ENCODE measurements around the gene MPC1. TPM values are rescaled to one million over a fixed set of nuclear protein-coding genes. Genes with fewer than 3 reads are reported as not detected.

Gene MPC1
- total and polyA plus RNA-seq, 2 donors (not counting 3 experiments of a cell fraction or from before 2014, with no cell fraction given): 15.5 to 17.5 TPM

DNA sequence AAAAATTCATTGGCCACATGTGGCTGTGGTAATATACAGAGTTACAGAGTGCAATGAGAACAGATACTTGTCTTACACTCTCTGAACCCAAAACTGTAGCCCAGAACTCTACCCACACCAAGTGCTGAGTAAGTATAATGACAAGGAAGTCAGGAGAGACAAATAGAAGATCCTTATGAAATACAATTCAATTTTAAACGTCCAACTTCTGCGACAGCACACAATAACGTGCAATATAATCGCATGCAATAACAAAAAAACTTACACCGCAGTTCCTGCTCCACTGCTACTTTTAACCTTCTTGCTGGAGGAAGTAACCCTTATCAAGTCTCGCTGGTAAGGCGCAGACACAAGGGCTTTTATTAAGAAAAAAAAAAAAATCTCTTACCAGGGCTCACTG lies 41.3 kb downstream of the MPC1 start:
- no peaks in the 10 kb centered on the region for H3K27me3 ChIP-seq (ENCODE audit: control insufficient read depth in 2 of 2, insufficient read depth in 2 of 2, low read length in 2 of 2)
- H3K9ac ChIP-seq (replicated peaks; ENCODE audit: extremely low read depth, insufficient read depth, low read length): peak overlapping the region; percentile 99
- CTCF ChIA-PET: interaction anchor here (0.6 to 2.2 kb wide), 2 partner anchors 40 to 536 kb away, joined by 3 to 16 read pairs; no protein-coding TSS in a partner anchor
- POLR2A ChIA-PET: interaction anchor here (0.7 kb wide), 1 partner anchor 1946 kb away, joined by 3 read pairs; no protein-coding TSS in a partner anchor
- no peak overlapping the region for H2AFZ ChIP-seq (ENCODE audit: low read depth, low read length)
- peak overlapping the region; percentile 95 for H3K27ac ChIP-seq (ENCODE audit: insufficient read depth, low read depth, low read length)
- dilution Hi-C loops (cut with MboI; ENCODE audit: extremely low pct_ligation_motif_present, low sequenced_read_pairs) (no loop called here), intact Hi-C loops (cut with micrococcal nuclease) (loop anchor here (5.0 kb wide), 1 partner anchor 286 kb away; the partner anchor contains the start of gene RPS6KA2)
- H3K36me3 ChIP-seq (ENCODE audit: control insufficient read depth in 2 of 2, extremely low read depth in 1 of 2, insufficient read depth in 2 of 2, low read length in 2 of 2): no peaks in the 10 kb centered on the region
- no peak for TF ChIP-seq EZH2 (IDR thresholded peaks at IDR 0.05; ENCODE audit: borderline replicate concordance, low read depth, low read length, severe bottlenecking)
- no peak for TF ChIP-seq JUN (IDR thresholded peaks at IDR 0.05; ENCODE audit: borderline replicate concordance, insufficient read depth, insufficient read length, low read depth)
- no peak for TF ChIP-seq POLR2A (IDR thresholded peaks at IDR 0.05; ENCODE audit: low read depth, low read length)
- no peak for TF ChIP-seq GATA2 (IDR thresholded peaks at IDR 0.05; ENCODE audit: insufficient read depth, insufficient read length, low read depth, low read length)
- no peak for TF ChIP-seq MYC (IDR thresholded peaks at IDR 0.05; ENCODE audit: low read depth, low read length)
- TF ChIP-seq, protein P1, sequence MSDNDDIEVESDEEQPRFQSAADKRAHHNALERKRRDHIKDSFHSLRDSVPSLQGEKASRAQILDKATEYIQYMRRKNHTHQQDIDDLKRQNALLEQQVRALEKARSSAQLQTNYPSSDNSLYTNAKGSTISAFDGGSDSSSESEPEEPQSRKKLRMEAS (IDR thresholded peaks at IDR 0.05; ENCODE audit: insufficient read depth, insufficient read length): no peak
- TF ChIP-seq POLR2AphosphoS5 (IDR thresholded peaks at IDR 0.05; ENCODE audit: insufficient read depth, low read depth, low read length): no peak
- TF ChIP-seq, protein P2, sequence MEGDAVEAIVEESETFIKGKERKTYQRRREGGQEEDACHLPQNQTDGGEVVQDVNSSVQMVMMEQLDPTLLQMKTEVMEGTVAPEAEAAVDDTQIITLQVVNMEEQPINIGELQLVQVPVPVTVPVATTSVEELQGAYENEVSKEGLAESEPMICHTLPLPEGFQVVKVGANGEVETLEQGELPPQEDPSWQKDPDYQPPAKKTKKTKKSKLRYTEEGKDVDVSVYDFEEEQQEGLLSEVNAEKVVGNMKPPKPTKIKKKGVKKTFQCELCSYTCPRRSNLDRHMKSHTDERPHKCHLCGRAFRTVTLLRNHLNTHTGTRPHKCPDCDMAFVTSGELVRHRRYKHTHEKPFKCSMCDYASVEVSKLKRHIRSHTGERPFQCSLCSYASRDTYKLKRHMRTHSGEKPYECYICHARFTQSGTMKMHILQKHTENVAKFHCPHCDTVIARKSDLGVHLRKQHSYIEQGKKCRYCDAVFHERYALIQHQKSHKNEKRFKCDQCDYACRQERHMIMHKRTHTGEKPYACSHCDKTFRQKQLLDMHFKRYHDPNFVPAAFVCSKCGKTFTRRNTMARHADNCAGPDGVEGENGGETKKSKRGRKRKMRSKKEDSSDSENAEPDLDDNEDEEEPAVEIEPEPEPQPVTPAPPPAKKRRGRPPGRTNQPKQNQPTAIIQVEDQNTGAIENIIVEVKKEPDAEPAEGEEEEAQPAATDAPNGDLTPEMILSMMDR (IDR thresholded peaks at IDR 0.05; ENCODE audit: extremely low read depth in 1 of 2, insufficient read depth in 1 of 2, low read depth in 1 of 2, low read length in 2 of 2): no peak
- no peak for FAIRE-seq
- no peaks in the 10 kb centered on the region for H4K20me1 ChIP-seq (replicated peaks; ENCODE audit: control insufficient read depth, extremely low read depth, insufficient read depth, low read length)
- BruUV-seq (replicated peaks): no TSS peak
- H3K9me3 ChIP-seq (replicated peaks; ENCODE audit: control insufficient read depth, insufficient read depth, low read length): no peaks in the 10 kb centered on the region
- H3K4me3 ChIP-seq (replicated peaks in 1 of 3; ENCODE audit: insufficient read depth in 1 of 3, low read depth in 1 of 3, low read length in 3 of 3): peak overlapping the region; percentile 79 to 99 (median 93)
- DNase-seq (ENCODE audit: low read depth, low spot score): no peak
- H3K79me2 ChIP-seq (ENCODE audit: control insufficient read depth, insufficient read depth, low read length): peaks cover 51% of the 10 kb centered on the region
- no peaks in the 10 kb centered on the region for H3K9me1 ChIP-seq (replicated peaks; ENCODE audit: control insufficient read depth, extremely low read depth, insufficient read depth, low read length)
- H3K4me2 ChIP-seq (ENCODE audit: insufficient read depth, low read length): peak overlapping the region; percentile 96
- H3K4me1 ChIP-seq (ENCODE audit: control insufficient read depth, extremely low read depth, insufficient read depth, low read length): peaks cover 13% of the 10 kb centered on the region
